ENCODE results near the gene UBE3B.

Gene UBE3B

GRCh38 chr12:109533487-109533740 is 56.0 kb downstream of the UBE3B start:
- no peak overlapping the region for H3K9ac ChIP-seq (ENCODE audit: low read depth, low read length)
- H3K36me3 ChIP-seq (ENCODE audit: insufficient read depth, low read length): peaks cover 16% of the 10 kb centered on the region
- no peaks in the 10 kb centered on the region for H3K27me3 ChIP-seq (ENCODE audit: insufficient read depth, low read length)
- H3K9me3 ChIP-seq (ENCODE audit: insufficient read depth, low read depth, low read length): no peaks in the 10 kb centered on the region
- peaks cover 13% of the 10 kb centered on the region; the same call in 1 of the 2 replicates for H3K4me1 ChIP-seq (ENCODE audit: insufficient read depth, low read length)
- WGBS: 95% methylated on average over 8 of the region's 8 CpGs
- no peak overlapping the region for H3K4me3 ChIP-seq (ENCODE audit: low read length)
- H3K27ac ChIP-seq (ENCODE audit: low read depth, low read length): no peak overlapping the region

DNA sequence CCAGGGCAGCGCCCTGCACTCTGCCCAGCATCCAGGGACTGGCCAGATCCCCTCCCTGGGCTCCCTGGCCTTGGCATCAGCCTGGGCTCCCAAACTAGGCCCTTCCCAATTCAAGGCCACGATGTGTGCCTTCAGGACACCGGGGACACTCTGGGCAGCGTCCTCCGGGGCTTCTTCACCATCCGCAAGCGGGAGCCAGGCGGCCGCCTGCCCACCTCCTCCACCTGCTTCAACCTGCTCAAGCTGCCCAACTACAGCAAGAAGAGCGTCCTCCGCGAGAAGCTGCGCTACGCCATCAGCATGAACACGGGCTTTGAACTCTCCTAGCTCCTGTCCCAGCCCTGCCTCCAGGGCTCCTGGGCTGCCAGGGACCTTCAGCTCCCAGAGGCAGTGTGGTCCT is 57.0 kb downstream of the UBE3B start:
- WGBS: 96% methylated on average over 15 of the region's 15 CpGs
- no peaks in the 10 kb centered on the region for H3K9me3 ChIP-seq (ENCODE audit: insufficient read depth, low read depth, low read length)
- H3K9ac ChIP-seq (ENCODE audit: low read depth, low read length): no peak overlapping the region
- peaks cover 16% of the 10 kb centered on the region for H3K36me3 ChIP-seq (ENCODE audit: insufficient read depth, low read length)
- H3K27ac ChIP-seq (ENCODE audit: low read depth, low read length): no peak overlapping the region
- H3K27me3 ChIP-seq (ENCODE audit: insufficient read depth, low read length): no peaks in the 10 kb centered on the region
- no peak overlapping the region for H3K4me3 ChIP-seq (ENCODE audit: low read length)
- peaks cover 10% of the 10 kb centered on the region; the same call in 1 of the 2 replicates for H3K4me1 ChIP-seq (ENCODE audit: insufficient read depth, low read length)

DNA sequence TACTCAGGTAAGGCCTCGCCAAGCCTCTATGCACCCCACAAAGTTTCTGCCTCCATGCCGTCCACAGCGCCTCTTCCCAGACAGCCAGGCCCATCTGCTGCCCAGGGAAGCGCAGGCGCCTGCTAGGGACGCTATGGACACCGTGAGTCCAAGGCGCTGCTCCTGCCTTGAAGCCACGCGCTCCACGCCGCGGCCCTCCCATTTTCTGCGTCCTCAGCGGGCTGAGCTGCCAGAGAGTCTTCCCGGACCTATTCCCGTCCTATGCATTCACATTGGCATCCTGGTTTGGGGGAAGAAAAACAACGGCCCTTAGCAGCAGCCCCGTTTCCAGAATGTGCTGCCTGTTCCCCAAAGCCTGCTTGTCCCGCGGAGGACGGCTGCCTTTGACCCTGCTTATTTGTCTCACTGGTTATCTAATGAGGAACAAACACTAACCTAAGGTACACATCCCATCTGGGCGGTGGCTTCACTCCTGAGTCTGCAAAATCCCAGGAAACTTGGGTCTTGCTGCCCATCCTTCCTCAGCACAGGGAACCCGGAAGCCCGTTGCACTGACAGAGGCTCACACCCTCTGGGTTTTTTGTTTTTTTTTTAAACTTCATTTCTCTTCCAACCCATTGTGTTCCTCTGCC is 57.9 kb downstream of the UBE3B start:
- no peaks in the 10 kb centered on the region for H3K27me3 ChIP-seq (ENCODE audit: insufficient read depth, low read length)
- H3K9ac ChIP-seq (ENCODE audit: low read depth, low read length): no peak overlapping the region
- no peak overlapping the region for H3K4me3 ChIP-seq (ENCODE audit: low read length)
- H3K36me3 ChIP-seq (ENCODE audit: insufficient read depth, low read length): peaks cover 13% of the 10 kb centered on the region
- H3K9me3 ChIP-seq (ENCODE audit: insufficient read depth, low read depth, low read length): no peaks in the 10 kb centered on the region
- H3K4me1 ChIP-seq (ENCODE audit: insufficient read depth, low read length): peaks cover 2% of the 10 kb centered on the region; the same call in 1 of the 2 replicates
- WGBS: 95% methylated on average over 25 of the region's 25 CpGs
- no peak overlapping the region for H3K27ac ChIP-seq (ENCODE audit: low read depth, low read length)

DNA sequence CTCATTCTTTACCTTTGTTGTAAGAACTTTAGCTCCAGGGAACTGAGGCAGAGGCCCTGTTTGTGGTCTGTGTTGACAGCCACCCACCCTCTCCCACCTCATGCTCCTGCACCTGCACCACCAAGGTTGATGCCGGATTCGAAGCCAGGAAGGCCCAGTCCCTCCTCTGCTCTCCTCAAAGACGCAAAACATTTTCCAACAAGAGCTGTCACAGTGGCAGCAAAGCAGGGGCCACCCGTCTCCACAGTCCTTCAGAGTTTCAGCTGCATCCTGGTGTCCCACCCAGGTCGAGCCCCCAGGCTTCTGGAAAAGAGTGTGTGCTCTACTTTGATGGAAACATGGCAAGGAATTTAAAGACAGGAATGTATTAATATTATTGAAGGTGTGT is 58.4 kb downstream of the UBE3B start:
- H3K36me3 ChIP-seq (ENCODE audit: insufficient read depth, low read length): peaks cover 8% of the 10 kb centered on the region
- 94% methylated on average over 5 of the region's 5 CpGs for WGBS
- H3K4me3 ChIP-seq (ENCODE audit: low read length): no peak overlapping the region
- no peaks in the 10 kb centered on the region for H3K4me1 ChIP-seq (ENCODE audit: insufficient read depth, low read length)
- H3K9ac ChIP-seq (ENCODE audit: low read depth, low read length): no peak overlapping the region; the same call in 1 of the 2 replicates
- H3K27ac ChIP-seq (ENCODE audit: low read depth, low read length): no peak overlapping the region
- H3K27me3 ChIP-seq (ENCODE audit: insufficient read depth, low read length): no peaks in the 10 kb centered on the region
- no peaks in the 10 kb centered on the region for H3K9me3 ChIP-seq (ENCODE audit: insufficient read depth, low read depth, low read length)

GRCh38 chr12:109537136-109537535 is 59.7 kb downstream of the UBE3B start:
- Histone ChIP-seq H3K27me3 (ENCODE audit: insufficient read depth, low read length) (no peaks in the 10 kb centered on the region), H3K36me3 (ENCODE audit: insufficient read depth, low read length) (no peaks in the 10 kb centered on the region), H3K9me3 (ENCODE audit: insufficient read depth, low read depth, low read length) (no peaks in the 10 kb centered on the region), H3K4me3 (ENCODE audit: low read length) (no peak overlapping the region), H3K4me1 (ENCODE audit: insufficient read depth, low read length) (no peaks in the 10 kb centered on the region), H3K27ac (ENCODE audit: low read depth, low read length) (no peak overlapping the region), H3K9ac (ENCODE audit: low read depth, low read length) (no peak overlapping the region)
- WGBS: 94% methylated on average over 8 of the region's 8 CpGs

DNA sequence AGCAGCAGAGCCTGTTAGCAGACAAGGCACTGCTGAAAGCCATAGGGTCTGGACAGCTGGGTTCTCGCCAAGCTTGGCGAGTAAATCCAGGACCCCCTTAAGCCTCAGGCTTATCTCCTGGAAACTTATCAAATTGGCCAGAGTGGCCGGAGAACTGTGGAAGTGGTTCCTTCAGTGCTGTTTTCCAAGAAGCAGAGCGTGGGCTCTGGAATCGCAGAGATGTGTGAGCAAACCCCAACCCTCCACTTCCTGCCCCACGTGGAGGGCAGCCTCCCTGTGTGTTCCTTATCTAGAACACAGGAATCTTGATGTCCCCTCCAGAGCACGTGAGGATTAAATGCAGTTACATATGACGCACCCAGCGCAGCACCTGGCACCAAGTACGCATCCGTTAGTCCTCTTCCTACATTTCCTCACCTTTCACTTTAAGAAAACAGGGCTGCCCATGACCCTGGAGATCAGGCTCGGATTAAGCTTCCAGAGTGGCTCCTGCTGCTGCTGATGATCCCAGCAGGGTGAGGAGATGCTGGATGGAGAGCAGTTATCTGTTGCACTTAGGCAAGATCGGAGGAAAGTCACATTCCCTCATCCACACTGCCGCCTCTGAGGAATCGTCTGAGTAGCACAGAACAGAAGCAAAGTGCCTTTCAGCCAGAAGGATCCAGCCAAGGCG is 60.9 kb downstream of the UBE3B start:
- H3K27ac ChIP-seq (ENCODE audit: low read depth, low read length): no peak overlapping the region
- no peaks in the 10 kb centered on the region for H3K4me1 ChIP-seq (ENCODE audit: insufficient read depth, low read length)
- no peaks in the 10 kb centered on the region for H3K36me3 ChIP-seq (ENCODE audit: insufficient read depth, low read length)
- H3K9ac ChIP-seq (ENCODE audit: low read depth, low read length): no peak overlapping the region
- no peak overlapping the region for H3K4me3 ChIP-seq (ENCODE audit: low read length)
- no peaks in the 10 kb centered on the region for H3K9me3 ChIP-seq (ENCODE audit: insufficient read depth, low read depth, low read length)
- 87% methylated on average over 16 of the region's 16 CpGs for WGBS
- no peaks in the 10 kb centered on the region for H3K27me3 ChIP-seq (ENCODE audit: insufficient read depth, low read length)

DNA sequence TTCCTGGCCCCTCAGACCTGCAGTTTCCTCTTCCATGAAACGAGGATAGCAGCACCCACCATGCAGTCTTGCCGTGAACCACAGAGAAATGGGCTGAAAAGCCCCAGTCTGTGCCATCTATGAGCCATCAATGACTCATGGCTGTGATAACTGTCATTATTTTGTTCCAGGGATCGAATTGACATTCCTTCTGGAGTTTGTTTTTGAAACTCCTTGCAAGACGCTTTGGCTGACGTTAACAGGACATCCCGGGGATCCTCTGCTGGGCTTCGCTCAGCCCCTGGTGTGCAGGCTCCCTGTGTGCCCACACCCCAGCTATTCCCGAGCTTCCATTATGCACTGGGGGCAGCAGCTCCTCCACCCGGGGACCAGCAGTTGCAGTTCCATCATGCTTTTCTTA is 62.1 kb downstream of the UBE3B start:
- Histone ChIP-seq H3K27ac (ENCODE audit: low read depth, low read length) (no peak overlapping the region), H3K36me3 (ENCODE audit: insufficient read depth, low read length) (no peaks in the 10 kb centered on the region), H3K27me3 (ENCODE audit: insufficient read depth, low read length) (no peaks in the 10 kb centered on the region), H3K4me3 (ENCODE audit: low read length) (no peak overlapping the region), H3K9me3 (ENCODE audit: insufficient read depth, low read depth, low read length) (no peaks in the 10 kb centered on the region), H3K9ac (ENCODE audit: low read depth, low read length) (no peak overlapping the region), H3K4me1 (ENCODE audit: insufficient read depth, low read length) (no peaks in the 10 kb centered on the region)
- 85% methylated on average over 9 of the region's 9 CpGs for WGBS

GRCh38 chr12:109540526-109541412 is 63.3 kb downstream of the UBE3B start:
- no peak overlapping the region for H3K27ac ChIP-seq (ENCODE audit: low read depth, low read length)
- no peaks in the 10 kb centered on the region for H3K36me3 ChIP-seq (ENCODE audit: insufficient read depth, low read length)
- H3K4me3 ChIP-seq (ENCODE audit: low read length): no peak overlapping the region
- no peaks in the 10 kb centered on the region for H3K9me3 ChIP-seq (ENCODE audit: insufficient read depth, low read depth, low read length)
- no peak overlapping the region for H3K9ac ChIP-seq (ENCODE audit: low read depth, low read length)
- H3K27me3 ChIP-seq (ENCODE audit: insufficient read depth, low read length): no peaks in the 10 kb centered on the region
- WGBS: 93% methylated on average over 16 of the region's 16 CpGs
- no peaks in the 10 kb centered on the region for H3K4me1 ChIP-seq (ENCODE audit: insufficient read depth, low read length)

DNA sequence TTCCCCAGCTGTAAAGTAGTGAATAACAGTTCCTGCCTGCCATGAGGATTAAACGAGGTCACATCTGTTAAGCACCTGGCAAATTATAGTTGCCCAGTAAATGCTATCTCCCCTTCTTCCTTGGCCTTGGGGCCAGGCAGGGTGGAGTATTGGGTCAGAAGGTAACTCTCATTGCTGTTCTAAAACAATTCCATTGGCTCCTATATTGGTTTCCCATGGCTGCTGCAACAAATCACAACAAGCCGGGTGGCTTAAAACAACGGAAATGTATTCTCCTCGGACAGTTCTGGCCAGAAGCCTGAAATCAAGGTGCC is 63.9 kb downstream of the UBE3B start:
- Histone ChIP-seq H3K4me1 (ENCODE audit: insufficient read depth, low read length) (no peaks in the 10 kb centered on the region), H3K9me3 (ENCODE audit: insufficient read depth, low read depth, low read length) (no peaks in the 10 kb centered on the region), H3K27me3 (ENCODE audit: insufficient read depth, low read length) (no peaks in the 10 kb centered on the region), H3K9ac (ENCODE audit: low read depth, low read length) (no peak overlapping the region), H3K27ac (ENCODE audit: low read depth, low read length) (no peak overlapping the region), H3K36me3 (ENCODE audit: insufficient read depth, low read length) (no peaks in the 10 kb centered on the region), H3K4me3 (ENCODE audit: low read length) (no peak overlapping the region)
- 88% methylated on average over 4 of the region's 4 CpGs for WGBS

DNA sequence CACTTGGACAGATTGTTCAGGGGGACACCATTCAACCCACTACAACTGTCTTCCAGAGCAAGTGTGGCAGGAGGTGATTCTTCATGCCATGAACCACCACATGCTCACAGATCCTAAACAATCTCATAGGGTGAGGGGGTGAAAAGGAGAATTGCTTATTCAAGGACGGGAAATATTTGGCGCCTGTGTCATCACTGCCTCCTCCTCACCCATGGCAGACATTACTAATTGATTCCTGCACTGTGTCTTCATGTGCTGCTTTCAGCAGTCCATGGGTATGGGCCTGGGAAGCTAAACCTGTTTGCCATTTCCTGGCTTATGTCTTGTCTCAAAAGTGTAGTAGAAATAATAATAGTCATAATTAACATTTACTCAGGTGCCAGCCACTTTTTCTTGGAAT is 64.6 kb downstream of the UBE3B start:
- Histone ChIP-seq H3K27ac (ENCODE audit: low read depth, low read length) (no peak overlapping the region), H3K9ac (ENCODE audit: low read depth, low read length) (no peak overlapping the region), H3K27me3 (ENCODE audit: insufficient read depth, low read length) (no peaks in the 10 kb centered on the region), H3K4me3 (ENCODE audit: low read length) (no peak overlapping the region), H3K4me1 (ENCODE audit: insufficient read depth, low read length) (no peaks in the 10 kb centered on the region), H3K36me3 (ENCODE audit: insufficient read depth, low read length) (no peaks in the 10 kb centered on the region), H3K9me3 (ENCODE audit: insufficient read depth, low read depth, low read length) (no peaks in the 10 kb centered on the region)
- WGBS: 77% methylated on average over 2 of the region's 2 CpGs

- Histone ChIP-seq H3K4me1 (ENCODE audit: insufficient read depth, low read length) (no peaks in the 10 kb centered on the region), H3K27ac (ENCODE audit: low read depth, low read length) (no peak overlapping the region), H3K4me3 (ENCODE audit: low read length) (no peak overlapping the region), H3K9me3 (ENCODE audit: insufficient read depth, low read depth, low read length) (no peaks in the 10 kb centered on the region), H3K36me3 (ENCODE audit: insufficient read depth, low read length) (no peaks in the 10 kb centered on the region), H3K9ac (ENCODE audit: low read depth, low read length) (no peak overlapping the region), H3K27me3 (ENCODE audit: insufficient read depth, low read length) (no peaks in the 10 kb centered on the region)
- 93% methylated on average over 6 of the region's 6 CpGs for WGBS
Observed at GRCh38 chr12:109542876-109543275, 65.4 kb downstream of the UBE3B start.

Measured in HUES64 (cell line).